Lower lobe of right lung (tissue), 2 donors: Measurements from ENCODE around the gene CAPN1. TPM values are rescaled to one million over a fixed set of nuclear protein-coding genes. Genes with fewer than 3 reads are reported as not detected.

Source experiments
- ATAC-seq, 2 donors: fragments of 200-7000 bp; cut with Tn5 transposase; one replicate each; pipeline ENCODE4 v1.9.1; 2020 to 2022; ENCODE audit warnings: mild to moderate bottlenecking in 2 of 2, moderate library complexity in 2 of 2
- DNase-seq: peaks from one replicate; pipeline ENCODE4 v3.0.0-alpha.2; 2020
- H3K27ac ChIP-seq: fragments of 200-600 bp; one replicate; pipeline ENCODE4 v1.8.0; 2022
- H3K27me3 ChIP-seq: fragments of 200-600 bp; one replicate; pipeline ENCODE4 v1.8.0; 2022; ENCODE audit warnings: low read depth
- H3K36me3 ChIP-seq: fragments of 200-600 bp; one replicate; pipeline ENCODE4 v1.8.0; 2022; ENCODE audit warnings: mild to moderate bottlenecking
- H3K4me1 ChIP-seq: fragments of 200-600 bp; one replicate; pipeline ENCODE4 v1.8.0; 2022
- H3K4me3 ChIP-seq: fragments of 200-600 bp; one replicate; pipeline ENCODE4 v1.8.0; 2022; ENCODE audit warnings: mild to moderate bottlenecking
- H3K9me3 ChIP-seq: fragments of 200-600 bp; one replicate; pipeline ENCODE4 v1.8.0; 2022
- intact Hi-C: fragments of 100-400 bp; cut with DNase I; formaldehyde crosslinking; loops from one replicate; pipeline ENCODE4 v1.11.0; 2022
- total RNA-seq: library from RNA; stranded (reverse); fragmentation: NEBNext Ultra II Directional; extraction: Animal tissue kit (Norgen Biotek cat#: 25700); gene quantifications from one replicate; pipeline ENCODE4 v1.2.1, GENCODE V29; 2021
- TF ChIP-seq, protein P1 (sequence below): fragments of 200-600 bp; IDR thresholded peaks from one replicate; pipeline ENCODE4 v1.8.0; 2022; ENCODE audit warnings: antibody characterized with exemption, mild to moderate bottlenecking
- donor health status: DM: no; HTN: yes; CAD: no; lungs with severe emphysema.

Gene CAPN1
- total RNA-seq, 1 donor from 2014 or later = 176 TPM

DNA sequence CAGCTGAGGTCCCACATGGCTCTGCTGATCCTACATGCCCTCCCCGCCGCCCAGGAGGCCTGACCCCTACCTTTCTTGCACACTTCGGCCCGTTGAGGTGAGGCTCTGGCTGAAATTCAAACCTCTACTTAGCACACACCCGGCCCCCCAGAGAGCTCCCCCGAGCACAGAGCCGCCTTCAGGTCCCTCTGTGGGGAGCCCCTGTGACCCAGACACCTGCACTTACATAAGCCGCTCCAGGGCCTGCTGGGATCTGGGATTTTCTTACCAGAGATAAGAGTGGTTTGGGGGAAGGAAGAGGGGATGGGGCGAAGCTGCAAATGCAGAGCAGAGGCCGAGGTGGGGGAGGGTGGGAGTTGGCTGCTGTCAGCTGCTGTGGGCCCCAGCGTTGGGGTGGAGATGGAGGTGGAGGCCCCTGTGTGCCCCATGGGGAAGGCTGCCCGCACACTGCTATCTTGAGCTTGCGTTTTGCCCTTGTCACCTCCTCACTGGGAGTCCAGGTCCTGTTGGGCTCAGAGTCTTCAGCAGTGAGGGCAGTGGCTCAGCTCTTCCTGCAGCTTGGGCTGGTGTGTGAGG lies 30.6 kb downstream of the CAPN1 start:
- H3K36me3 ChIP-seq = peaks cover 48% of the 10 kb centered on the region

DNA sequence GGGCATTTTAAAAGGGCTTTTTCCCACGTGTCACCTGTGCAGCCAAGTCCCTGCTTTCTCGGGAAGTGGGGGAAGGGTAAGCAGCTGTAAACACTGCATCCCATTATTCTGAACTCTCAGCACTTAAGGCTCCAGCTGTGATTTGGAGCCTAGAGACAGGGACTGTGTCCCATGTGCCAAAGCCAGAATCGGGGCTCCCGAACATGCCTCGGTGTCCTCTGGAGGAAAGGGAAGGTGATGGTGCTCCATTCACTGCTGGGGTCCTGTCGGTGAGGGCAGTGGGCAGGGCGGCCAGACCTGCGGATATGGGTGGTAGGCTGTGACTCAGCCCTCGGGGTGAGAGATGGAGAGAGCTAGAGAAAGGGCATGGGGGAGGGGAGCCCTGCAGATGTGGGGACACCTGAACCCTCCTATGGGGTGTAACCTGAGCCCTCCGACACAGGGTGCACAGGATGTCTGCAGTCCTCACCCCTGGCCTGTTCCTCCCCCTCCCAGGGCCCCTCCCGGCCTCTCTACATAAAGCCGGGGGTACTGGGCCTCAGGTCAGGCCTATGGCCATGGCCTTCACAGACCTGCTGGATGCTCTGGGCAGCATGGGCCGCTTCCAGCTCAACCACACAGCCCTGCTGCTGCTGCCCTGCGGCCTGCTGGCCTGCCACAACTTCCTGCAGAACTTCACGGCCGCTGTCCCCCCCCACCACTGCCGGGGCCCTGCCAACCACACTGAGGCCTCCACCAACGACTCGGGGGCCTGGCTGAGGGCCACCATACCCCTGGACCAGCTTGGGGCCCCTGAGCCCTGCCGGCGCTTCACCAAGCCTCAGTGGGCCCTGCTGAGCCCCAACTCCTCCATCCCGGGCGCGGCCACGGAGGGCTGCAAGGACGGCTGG lies 31.8 kb downstream of the CAPN1 start:
- peaks cover 37% of the 10 kb centered on the region for H3K36me3 ChIP-seq
- intact Hi-C loops = no loop called here
- ATAC-seq (peak; percentile 20 to 21), DNase-seq (no peak)
- H3K4me1 ChIP-seq = peaks cover 15% of the 10 kb centered on the region
- H3K9me3 ChIP-seq = no peaks in the 10 kb centered on the region
- H3K27me3 ChIP-seq = no peaks in the 10 kb centered on the region
- no peak overlapping the region for H3K27ac ChIP-seq
- H3K4me3 ChIP-seq = no peak overlapping the region
- TF ChIP-seq, protein P1, sequence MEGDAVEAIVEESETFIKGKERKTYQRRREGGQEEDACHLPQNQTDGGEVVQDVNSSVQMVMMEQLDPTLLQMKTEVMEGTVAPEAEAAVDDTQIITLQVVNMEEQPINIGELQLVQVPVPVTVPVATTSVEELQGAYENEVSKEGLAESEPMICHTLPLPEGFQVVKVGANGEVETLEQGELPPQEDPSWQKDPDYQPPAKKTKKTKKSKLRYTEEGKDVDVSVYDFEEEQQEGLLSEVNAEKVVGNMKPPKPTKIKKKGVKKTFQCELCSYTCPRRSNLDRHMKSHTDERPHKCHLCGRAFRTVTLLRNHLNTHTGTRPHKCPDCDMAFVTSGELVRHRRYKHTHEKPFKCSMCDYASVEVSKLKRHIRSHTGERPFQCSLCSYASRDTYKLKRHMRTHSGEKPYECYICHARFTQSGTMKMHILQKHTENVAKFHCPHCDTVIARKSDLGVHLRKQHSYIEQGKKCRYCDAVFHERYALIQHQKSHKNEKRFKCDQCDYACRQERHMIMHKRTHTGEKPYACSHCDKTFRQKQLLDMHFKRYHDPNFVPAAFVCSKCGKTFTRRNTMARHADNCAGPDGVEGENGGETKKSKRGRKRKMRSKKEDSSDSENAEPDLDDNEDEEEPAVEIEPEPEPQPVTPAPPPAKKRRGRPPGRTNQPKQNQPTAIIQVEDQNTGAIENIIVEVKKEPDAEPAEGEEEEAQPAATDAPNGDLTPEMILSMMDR = no peak

More for the DNA sequence above, 30.6 kb downstream of the CAPN1 start:
- peaks cover 22% of the 10 kb centered on the region for H3K4me1 ChIP-seq
- H3K4me3 ChIP-seq = no peak overlapping the region
- no peaks in the 10 kb centered on the region for H3K9me3 ChIP-seq
- no peaks in the 10 kb centered on the region for H3K27me3 ChIP-seq
- intact Hi-C loops = no loop called here
- ATAC-seq (no peak), DNase-seq (no peak)
- TF ChIP-seq, protein P1 = no peak
- no peak overlapping the region for H3K27ac ChIP-seq

DNA sequence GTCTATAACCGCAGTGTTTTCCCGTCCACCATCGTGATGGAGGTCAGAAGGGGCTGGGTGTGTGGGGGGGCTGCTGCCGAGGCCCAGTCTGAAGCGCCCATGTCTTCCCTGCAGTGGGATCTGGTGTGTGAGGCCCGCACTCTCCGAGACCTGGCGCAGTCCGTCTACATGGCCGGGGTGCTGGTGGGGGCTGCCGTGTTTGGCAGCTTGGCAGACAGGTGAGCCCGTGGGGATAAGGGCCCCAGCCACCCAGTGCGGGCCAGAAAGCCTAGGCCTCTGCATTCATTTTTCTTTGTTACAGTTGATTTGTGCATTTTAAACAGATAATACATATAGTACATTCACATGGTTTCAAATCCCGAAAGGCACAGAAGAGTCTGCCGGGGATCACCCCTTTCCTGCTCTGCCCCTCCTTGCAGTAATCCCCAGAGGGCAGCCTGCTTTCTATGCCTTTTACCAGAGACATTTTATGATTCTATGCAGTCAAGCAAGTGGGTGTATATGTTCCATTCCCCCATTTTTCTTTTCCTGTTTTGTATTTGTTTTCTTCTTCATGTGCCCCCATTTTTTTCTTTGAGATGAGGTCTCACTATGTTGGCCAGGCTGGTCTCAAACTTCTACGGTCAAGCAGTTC lies 32.6 kb downstream of the CAPN1 start:
- Histone ChIP-seq H3K9me3 (no peaks in the 10 kb centered on the region), H3K36me3 (peaks cover 29% of the 10 kb centered on the region), H3K27me3 (no peaks in the 10 kb centered on the region), H3K27ac (no peak overlapping the region), H3K4me3 (no peak overlapping the region), H3K4me1 (peaks cover 8% of the 10 kb centered on the region)
- ATAC-seq (no peak), DNase-seq (no peak)
- intact Hi-C loops = no loop called here
- TF ChIP-seq, protein P1 = no peak

DNA sequence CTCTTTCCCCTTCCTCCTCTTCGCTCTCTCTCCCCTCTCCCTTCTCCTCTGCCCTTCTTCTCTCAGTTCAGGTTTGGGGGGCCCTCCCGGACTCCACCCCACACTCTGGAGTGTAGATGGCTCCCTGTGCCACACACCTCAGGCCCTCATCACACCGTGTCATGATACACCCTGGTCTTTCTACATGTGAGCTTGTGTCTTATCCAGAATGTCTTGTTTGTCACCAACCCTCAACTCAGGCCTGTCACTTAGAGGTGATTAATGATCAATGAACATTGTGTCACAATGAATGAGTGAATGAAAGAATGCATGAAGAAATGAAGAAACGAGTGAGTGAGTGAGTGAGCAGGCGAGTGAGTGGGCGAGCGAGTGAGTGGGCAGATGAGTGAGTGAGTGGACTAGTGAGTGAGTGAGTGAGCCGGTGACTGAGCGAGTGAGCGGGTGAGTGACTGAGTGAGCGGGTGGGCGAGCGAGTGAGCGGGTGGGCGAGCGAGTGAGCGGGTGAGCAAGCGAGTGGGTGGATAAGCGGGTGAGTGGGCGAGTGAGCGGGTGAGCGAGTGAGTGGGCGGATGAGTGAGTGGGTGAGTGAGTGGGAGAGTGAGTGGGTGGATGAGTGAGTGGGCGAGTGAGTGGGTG lies 33.8 kb downstream of the CAPN1 start:
- intact Hi-C loops = no loop called here
- Histone ChIP-seq H3K4me1 (peaks cover 8% of the 10 kb centered on the region), H3K27ac (no peak overlapping the region), H3K4me3 (no peak overlapping the region), H3K36me3 (peaks cover 17% of the 10 kb centered on the region), H3K9me3 (no peaks in the 10 kb centered on the region), H3K27me3 (no peaks in the 10 kb centered on the region)
- ATAC-seq (no peak), DNase-seq (no peak)
- TF ChIP-seq, protein P1 = no peak

DNA sequence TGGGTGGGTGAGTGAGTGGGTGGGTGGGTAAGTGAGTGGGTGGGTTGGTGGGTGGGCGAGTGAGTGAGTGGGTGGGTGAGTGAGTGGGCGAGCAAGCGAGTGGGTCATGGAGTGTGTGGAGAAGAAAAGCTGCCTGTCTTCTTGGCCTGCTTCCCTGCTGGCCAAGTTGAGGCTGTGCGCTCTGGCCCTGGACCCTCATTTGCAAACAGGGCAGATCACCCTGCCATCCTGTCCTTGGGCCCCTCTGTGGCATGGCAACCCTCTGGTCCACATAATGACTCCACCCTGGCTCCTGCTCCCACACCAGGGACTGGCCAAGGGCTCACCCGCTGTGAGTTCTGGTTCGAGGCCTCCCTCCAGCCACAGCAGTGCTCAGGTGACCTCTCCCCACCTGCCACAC lies 35.1 kb downstream of the CAPN1 start:
- Histone ChIP-seq H3K4me1 (peaks cover 8% of the 10 kb centered on the region), H3K4me3 (no peak overlapping the region), H3K27me3 (no peaks in the 10 kb centered on the region), H3K27ac (no peak overlapping the region), H3K9me3 (no peaks in the 10 kb centered on the region), H3K36me3 (peaks cover 4% of the 10 kb centered on the region)
- intact Hi-C loops = no loop called here
- no peak for ATAC-seq
- DNase-seq = no peak
- TF ChIP-seq, protein P1 = no peak
